HepG2 (cell line): ENCODE measurements around the gene SLC2A5. TPM values are rescaled to one million over a fixed set of nuclear protein-coding genes. Genes with fewer than 3 reads are reported as not detected.

ENCODE experiments used
- ATAC-seq: fragments of 200-7000 bp; cut with Tn5 transposase; 3 replicates; pipeline ENCODE4 v1.9.1; 2020; ENCODE audit warnings: mild to moderate bottlenecking, moderate library complexity
- BruUV-seq: library from RNA; stranded (reverse); fragments of 400-500 nt; replicated peaks from 2 replicates; lab custom pipeline; 2021; lab: Mats Ljungman, UMichigan
- CTCF ChIA-PET: fragments of 300-600 bp; formaldehyde crosslinking; extraction: SDS; loops from one replicate; lab custom pipeline; 2021; ENCODE audit warnings: low total read pairs, inconsistent platforms, low intra/inter-chr PET ratio; lab: Yijun Ruan, JAX
- POLR2A ChIA-PET: fragments of 350-600 bp; sonication (Branson Sonifier 250); formaldehyde crosslinking; loops from one replicate; lab custom pipeline; 2020; ENCODE audit warnings: antibody characterized with exemption, inconsistent platforms; lab: Yijun Ruan, JAX
- DNase-seq: peaks from one replicate; pipeline ENCODE4 v3.0.0-alpha.2; 2015; ENCODE audit warnings: low spot score
- FAIRE-seq: peaks from 3 replicates; lab custom pipeline; 2011; peaks lifted over from hg19 to GRCh38; lab: Jason Lieb, UNC
- H2AFZ ChIP-seq: one replicate; pipeline ENCODE4 v1.6.1; 2011; ENCODE audit warnings: low read length, inconsistent platforms
- H3K27ac ChIP-seq: fragments of 300-600 bp; 3 replicates; pipeline ENCODE4 v1.8.0; 2011; ENCODE audit warnings: mixed run types, mild to moderate bottlenecking, mixed read lengths, low read length, inconsistent platforms; ENCODE audit not compliant: insufficient read depth; ENCODE audit errors: extremely low read length
- H3K27me3 ChIP-seq, 2 experiments: fragments of 200-600 bp in 1 of 2; 2 replicates in 1 of 2; 3 replicates in 1 of 2; pipeline versions ENCODE4 v1.6.0 to v1.8.0; 2011; ENCODE audit warnings: low read length in 2 of 2, mild to moderate bottlenecking in 2 of 2, moderate library complexity in 2 of 2, inconsistent platforms in 1 of 2; ENCODE audit not compliant: insufficient read depth in 2 of 2, control insufficient read depth in 1 of 2
- H3K36me3 ChIP-seq, 2 experiments: fragments of 200-600 bp in 1 of 2; replicated peaks in 1 of 2; 2 replicates in 1 of 2; 3 replicates in 1 of 2; pipeline versions ENCODE4 v1.5.1 to v1.8.0; 2011; ENCODE audit warnings: low read length in 2 of 2, inconsistent platforms in 1 of 2; ENCODE audit not compliant: insufficient read depth in 2 of 2, control insufficient read depth in 1 of 2
- H3K4me1 ChIP-seq: 2 replicates; pipeline ENCODE4 v1.5.1; 2012; ENCODE audit warnings: low read length, inconsistent platforms; ENCODE audit not compliant: insufficient read depth
- H3K4me2 ChIP-seq: 2 replicates; pipeline ENCODE4 v1.6.0; 2011; ENCODE audit warnings: low read depth, low read length, inconsistent platforms
- H3K4me3 ChIP-seq, 3 experiments: fragments of 200-600 bp in 1 of 3; sonication (generic), shearing (Covaris generic) in 1 of 3; replicated peaks in 1 of 3; 2 replicates each; pipeline ENCODE4 v1.5.1; 2011 to 2016; ENCODE audit warnings: low read length in 3 of 3, inconsistent platforms in 2 of 3, low read depth in 2 of 3, mild to moderate bottlenecking in 2 of 3, control low read depth in 1 of 3, mixed read lengths in 1 of 3; ENCODE audit not compliant: insufficient read depth in 1 of 3
- H3K79me2 ChIP-seq: one replicate; pipeline ENCODE4 v1.6.1; 2011; ENCODE audit warnings: low read length, inconsistent platforms; ENCODE audit not compliant: insufficient read depth
- H3K9ac ChIP-seq: 2 replicates; pipeline ENCODE4 v1.6.0; 2011; ENCODE audit warnings: mild to moderate bottlenecking, low read depth, low read length, inconsistent platforms; ENCODE audit not compliant: insufficient read depth
- H3K9me3 ChIP-seq: 2 replicates; pipeline ENCODE4 v1.5.1; 2012; ENCODE audit warnings: mild to moderate bottlenecking, low read length
- H4K20me1 ChIP-seq: 2 replicates; pipeline ENCODE4 v1.6.0; 2011; ENCODE audit warnings: inconsistent platforms, mild to moderate bottlenecking, low read length, moderate library complexity; ENCODE audit not compliant: insufficient read depth
- ATF7-NPFF ChIP-seq: sonication (generic); formaldehyde crosslinking; IDR thresholded peaks from 2 replicates; pipeline ENCODE4 v1.8.1; 2023; ENCODE audit warnings: mild to moderate bottlenecking, low read depth, missing genetic modification reagents, moderate library complexity
- BORCS8-MEF2B ChIP-seq: sonication (generic); formaldehyde crosslinking; IDR thresholded peaks from 2 replicates; pipeline ENCODE4 v1.8.0; 2022; ENCODE audit warnings: mild to moderate bottlenecking, missing genetic modification reagents
- CAMTA2 ChIP-seq: sonication (generic); formaldehyde crosslinking; IDR thresholded peaks from 2 replicates; pipeline ENCODE4 v1.4.0; 2020; ENCODE audit warnings: mild to moderate bottlenecking, missing genetic modification reagents, borderline replicate concordance
- CBX1 ChIP-seq: IDR thresholded peaks from one replicate; pipeline ENCODE4 v1.6.1; 2016; ENCODE audit warnings: antibody characterized with exemption, low read depth
- EEA1 ChIP-seq: sonication (generic); formaldehyde crosslinking; IDR thresholded peaks from 2 replicates; pipeline ENCODE4 v1.5.1; 2020; ENCODE audit warnings: mild to moderate bottlenecking, missing genetic modification reagents, borderline replicate concordance
- EZH2 ChIP-seq: conservative IDR thresholded peaks from 2 replicates; pipeline ENCODE4 v1.6.1; 2012; ENCODE audit warnings: mild to moderate bottlenecking, low read depth, low read length, moderate library complexity
- FLYWCH1 ChIP-seq: sonication (generic); formaldehyde crosslinking; IDR thresholded peaks from 2 replicates; pipeline ENCODE4 v1.8.1; 2023; ENCODE audit warnings: mild to moderate bottlenecking, missing genetic modification reagents
- FOXC1 ChIP-seq: sonication (generic); formaldehyde crosslinking; IDR thresholded peaks from 2 replicates; pipeline ENCODE4 v1.8.0; 2022; ENCODE audit warnings: mild to moderate bottlenecking, missing genetic modification reagents, borderline replicate concordance
- KAT7 ChIP-seq: IDR thresholded peaks from 2 replicates; pipeline ENCODE4 v1.6.1; 2018; ENCODE audit warnings: borderline replicate concordance, missing compliant biosample characterization
- PAF1 ChIP-seq: IDR thresholded peaks from 2 replicates; pipeline ENCODE4 v1.6.1; 2016; ENCODE audit warnings: missing genetic modification reagents, missing compliant biosample characterization
- RXRB ChIP-seq: IDR thresholded peaks from 2 replicates; pipeline ENCODE4 v1.6.1; 2016; ENCODE audit warnings: borderline replicate concordance, missing genetic modification reagents, missing compliant biosample characterization
- SAP130 ChIP-seq: IDR thresholded peaks from 2 replicates; pipeline ENCODE4 v1.6.1; 2016; ENCODE audit warnings: low read depth
- TBX3 ChIP-seq: fragments of 450-650 bp; IDR thresholded peaks from 2 replicates; pipeline ENCODE4 v1.6.1; 2017; ENCODE audit warnings: antibody characterized with exemption, mild to moderate bottlenecking, inconsistent platforms, borderline replicate concordance
- ZNF207 ChIP-seq: fragments of 450-650 bp; IDR thresholded peaks from 2 replicates; pipeline ENCODE4 v1.6.1; 2016; ENCODE audit warnings: antibody characterized with exemption, borderline replicate concordance
- ZNF354B ChIP-seq: sonication (generic); formaldehyde crosslinking; IDR thresholded peaks from 2 replicates; pipeline ENCODE4 v1.8.0; 2022; ENCODE audit warnings: mild to moderate bottlenecking, missing genetic modification reagents
- ZNF562 ChIP-seq: sonication (generic); formaldehyde crosslinking; IDR thresholded peaks from 2 replicates; pipeline ENCODE4 v1.8.0; 2022; ENCODE audit warnings: missing genetic modification reagents, borderline replicate concordance
- ZNF841 ChIP-seq: sonication (generic); formaldehyde crosslinking; IDR thresholded peaks from 2 replicates; pipeline ENCODE4 v1.8.1; 2023; ENCODE audit warnings: missing genetic modification reagents, borderline replicate concordance
- WGBS: methylation state at CpG from one replicate; pipeline ENCODE4 v1.1.6; 2017; ENCODE audit warnings: low lambda C conversion rate; 5-methylcytosine and 5-hydroxymethylcytosine counted together
- in situ Hi-C: cut with HindIII; loops from 2 replicates; pipeline ENCODE4 v1.10.0; 2017; ENCODE audit warnings: low pct_unique_long_range_greater_than_20kb; ENCODE audit not compliant: extremely low pct_ligation_motif_present
- intact Hi-C: fragments of 100-400 bp; cut with micrococcal nuclease; formaldehyde crosslinking; loops from one replicate; pipeline ENCODE4 v1.10.0; 2022; ENCODE audit not compliant: unreplicated experiment
- polyA plus RNA-seq, 8 experiments: library from polyadenylated mRNA; depleted of rRNA in 3 of 8; stranded (reverse) in 7 of 8; unstranded in 1 of 8; fragments of >200 nt; fragmentation: Illumina TruSeq in 4 of 8; extraction: Trizol in 4 of 8; gene quantifications; 2 replicates each; pipeline versions ENCODE4 v1.2.1 to v1.2.3, GENCODE V29; 2011 to 2016; ENCODE audit warnings: low read depth in 4 of 8, missing spikeins in 1 of 8, mixed read lengths in 1 of 8; ENCODE audit not compliant: insufficient read depth in 1 of 8
- total RNA-seq, 5 experiments: library from RNA; depleted of rRNA; stranded (reverse); fragments of >200 nt; fragmentation: Illumina TruSeq; extraction: Trizol; gene quantifications; 2 replicates each; pipeline ENCODE4 v1.2.3, GENCODE V29; 2016; ENCODE audit warnings: low read depth in 1 of 5
- TF ChIP-seq, protein P1 (sequence below): sonication (generic); formaldehyde crosslinking; IDR thresholded peaks from 2 replicates; pipeline ENCODE4 v1.5.1; 2020; ENCODE audit warnings: mild to moderate bottlenecking, moderate library complexity, missing genetic modification reagents
- TF ChIP-seq, protein P2 (sequence below): sonication (generic); formaldehyde crosslinking; IDR thresholded peaks from 2 replicates; pipeline ENCODE4 v1.5.1; 2020; ENCODE audit warnings: missing genetic modification reagents, mild to moderate bottlenecking, borderline replicate concordance

The SLC2A5 gene
- total and polyA plus RNA-seq, 2 of the 13 experiments (the other 11 are each of a cell fraction or from before 2014, with no cell fraction given) = 0.04 to 0.54 TPM

DNA sequence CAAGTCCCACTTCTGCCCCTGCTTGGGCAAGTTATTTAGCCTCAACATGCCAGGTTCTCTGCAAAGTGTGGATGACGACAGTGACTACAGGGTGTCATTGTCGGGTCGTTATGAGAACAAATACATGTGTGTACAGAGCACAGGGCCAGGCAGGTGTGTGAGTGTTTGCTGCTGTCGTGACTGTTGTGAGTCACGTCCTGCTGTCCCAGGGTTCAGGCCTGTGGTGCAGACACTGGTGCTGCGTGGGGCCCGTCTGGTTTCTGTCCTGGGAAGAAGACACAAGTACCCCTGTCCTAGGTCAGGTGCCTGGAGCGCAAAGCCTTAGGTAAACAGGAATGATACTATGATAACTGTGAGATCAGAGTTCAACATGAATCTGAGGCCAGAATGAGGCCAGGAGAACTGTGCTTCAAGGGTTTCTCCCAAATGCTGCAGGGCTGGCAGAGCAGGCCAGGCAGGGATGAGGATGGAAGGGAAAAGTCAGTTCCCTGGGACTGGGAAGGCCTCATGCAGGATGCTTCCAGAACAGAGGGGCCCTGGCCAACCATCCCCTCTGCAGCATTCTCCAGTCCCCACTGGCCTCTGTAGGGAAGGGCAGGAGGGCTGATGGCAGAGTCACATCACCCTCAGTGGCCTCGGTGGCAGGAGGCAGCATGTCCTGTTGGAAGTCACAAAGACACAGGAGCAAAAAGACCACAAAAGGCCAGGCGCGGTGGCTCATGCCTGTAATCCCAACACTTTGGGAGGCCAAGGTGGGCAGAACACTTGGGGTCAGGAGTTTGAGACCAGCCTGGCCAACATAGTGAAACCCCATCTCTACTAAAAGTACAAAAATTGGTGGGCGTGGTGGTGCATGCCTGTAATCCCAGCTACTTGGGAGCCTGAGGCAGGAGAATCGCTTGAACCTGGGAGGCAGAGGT lies 43.8 kb upstream of the SLC2A5 start:
- Histone ChIP-seq H3K27me3 (no peaks in the 10 kb centered on the region), H3K36me3 (peaks cover 6 to 14% of the 10 kb centered on the region in 2 experiments; a peak in 3 of 5 replicates), H4K20me1 (no peaks in the 10 kb centered on the region), H3K79me2 (peaks cover 6% of the 10 kb centered on the region), H3K9ac (peak overlapping the region; percentile 72), H2AFZ (no peak overlapping the region), H3K4me3 (peak overlapping the region in 1 of 3 experiments; percentile 48; a peak in 3 of 6 replicates), H3K4me2 (peak overlapping the region; percentile 84), H3K9me3 (no peaks in the 10 kb centered on the region), H3K4me1 (peaks cover 56% of the 10 kb centered on the region), H3K27ac (peak overlapping the region; percentile 96)
- peak; percentile 83 for ATAC-seq
- 3% methylated on average over 12 of the region's 13 CpGs for WGBS
- FAIRE-seq = peak; percentile 85
- POLR2A ChIA-PET = interaction anchor here (0.7 to 3.0 kb wide), 6 partner anchors 13 to 121 kb away, joined by 3 to 25 read pairs (median 4); partner anchors contain the start of gene GPR157
- in situ Hi-C loops (loop anchor here (5.0 kb wide), 2 partner anchors 84 to 134 kb away; no protein-coding TSS in a partner anchor), intact Hi-C loops (loop anchor here (5.0 kb wide), 2 partner anchors 69 to 119 kb away; partner anchors contain the start of gene H6PD)
- BruUV-seq = no TSS peak
- CTCF ChIA-PET = no interaction called here
- peak; percentile 97 for DNase-seq
- TF ChIP-seq BORCS8-MEF2B (CRISPR knock-in tag) (peak; percentile 75), ZNF841 (CRISPR knock-in tag) (no peak), CBX1 (no peak), ATF7-NPFF (CRISPR knock-in tag) (0 out of 2 replicates have a peak, but pooled peaks have one; percentile 27), RXRB (peak; percentile 94), KAT7 (CRISPR knock-in tag) (no peak; the same call in 1 of the 2 replicates), TBX3 (peak; percentile 56), EZH2 (no peak), FOXC1 (CRISPR knock-in tag) (no peak), PAF1 (CRISPR knock-in tag) (no peak), FLYWCH1 (CRISPR knock-in tag) (no peak), SAP130 (CRISPR knock-in tag) (peak; percentile 92), EEA1 (CRISPR knock-in tag) (no peak), ZNF562 (CRISPR knock-in tag) (no peak), ZNF354B (CRISPR knock-in tag) (0 out of 2 replicates have a peak, but pooled peaks have one; percentile 23), ZNF207 (no peak), CAMTA2 (CRISPR knock-in tag) (no peak)
- TF ChIP-seq, protein P1, sequence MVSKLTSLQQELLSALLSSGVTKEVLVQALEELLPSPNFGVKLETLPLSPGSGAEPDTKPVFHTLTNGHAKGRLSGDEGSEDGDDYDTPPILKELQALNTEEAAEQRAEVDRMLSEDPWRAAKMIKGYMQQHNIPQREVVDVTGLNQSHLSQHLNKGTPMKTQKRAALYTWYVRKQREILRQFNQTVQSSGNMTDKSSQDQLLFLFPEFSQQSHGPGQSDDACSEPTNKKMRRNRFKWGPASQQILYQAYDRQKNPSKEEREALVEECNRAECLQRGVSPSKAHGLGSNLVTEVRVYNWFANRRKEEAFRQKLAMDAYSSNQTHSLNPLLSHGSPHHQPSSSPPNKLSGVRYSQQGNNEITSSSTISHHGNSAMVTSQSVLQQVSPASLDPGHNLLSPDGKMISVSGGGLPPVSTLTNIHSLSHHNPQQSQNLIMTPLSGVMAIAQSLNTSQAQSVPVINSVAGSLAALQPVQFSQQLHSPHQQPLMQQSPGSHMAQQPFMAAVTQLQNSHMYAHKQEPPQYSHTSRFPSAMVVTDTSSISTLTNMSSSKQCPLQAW (CRISPR knock-in tag) = peak; percentile 91
- TF ChIP-seq, protein P2, sequence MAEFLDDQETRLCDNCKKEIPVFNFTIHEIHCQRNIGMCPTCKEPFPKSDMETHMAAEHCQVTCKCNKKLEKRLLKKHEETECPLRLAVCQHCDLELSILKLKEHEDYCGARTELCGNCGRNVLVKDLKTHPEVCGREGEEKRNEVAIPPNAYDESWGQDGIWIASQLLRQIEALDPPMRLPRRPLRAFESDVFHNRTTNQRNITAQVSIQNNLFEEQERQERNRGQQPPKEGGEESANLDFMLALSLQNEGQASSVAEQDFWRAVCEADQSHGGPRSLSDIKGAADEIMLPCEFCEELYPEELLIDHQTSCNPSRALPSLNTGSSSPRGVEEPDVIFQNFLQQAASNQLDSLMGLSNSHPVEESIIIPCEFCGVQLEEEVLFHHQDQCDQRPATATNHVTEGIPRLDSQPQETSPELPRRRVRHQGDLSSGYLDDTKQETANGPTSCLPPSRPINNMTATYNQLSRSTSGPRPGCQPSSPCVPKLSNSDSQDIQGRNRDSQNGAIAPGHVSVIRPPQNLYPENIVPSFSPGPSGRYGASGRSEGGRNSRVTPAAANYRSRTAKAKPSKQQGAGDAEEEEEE (CRISPR knock-in tag) = no peak; the same call in 1 of the 2 replicates
